Activated T-helper 1 cell treated with anti-CD3 and anti-CD28 coated beads, Interleukin-2, amount 50 U/mL, for 16 hours (primary cell): ENCODE measurements around the gene NR2F2.
A peak's percentile ranks its signal among the peaks of the same experiment; 100 is the strongest.

Experiments used
- DNase-seq, 2 donors: peaks; one replicate each; pipeline ENCODE4 v3.0.0-alpha.2; 2020; ENCODE audit warnings: low read depth in 1 of 2, low spot score in 1 of 2

NR2F2 gene

DNA sequence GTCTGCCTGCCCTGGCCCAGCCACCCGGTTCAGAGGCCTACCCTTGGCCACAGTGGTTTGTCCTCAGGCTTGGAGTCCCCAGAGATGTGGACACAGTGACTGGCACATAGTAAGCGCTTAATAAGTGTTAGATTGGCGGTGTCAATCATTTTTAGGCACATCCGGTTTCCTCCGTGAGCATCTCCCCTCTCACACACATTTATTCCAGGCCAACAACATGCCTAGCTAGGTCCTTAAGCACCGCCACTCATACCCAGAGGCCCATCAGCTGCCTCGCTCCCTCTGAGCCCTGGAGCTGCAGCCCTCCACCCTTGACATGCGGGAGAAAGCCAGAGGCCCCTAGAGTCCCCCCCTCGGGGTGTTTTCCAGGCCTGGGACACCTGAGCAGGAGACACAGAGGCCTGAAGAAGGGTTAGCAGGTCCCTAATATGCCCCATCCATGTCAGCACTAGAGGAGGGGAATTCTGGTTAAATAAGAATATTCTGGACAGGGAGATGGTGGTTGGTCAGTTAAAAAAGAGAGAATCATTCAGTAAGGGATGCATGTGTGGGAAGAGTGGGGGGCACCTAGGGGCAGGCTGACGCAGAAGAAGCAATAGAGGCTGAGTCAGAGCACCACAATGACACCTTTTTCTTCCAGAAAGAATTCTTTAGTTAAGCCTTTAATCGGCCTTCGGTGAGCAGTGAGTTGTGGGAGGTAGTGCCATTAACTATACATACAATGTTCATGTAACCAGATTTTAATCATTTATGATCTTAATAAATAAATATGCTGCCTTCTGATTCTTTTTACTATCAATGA, 22.3 kb downstream of the NR2F2 start:
- DNase-seq: no peak

DNA sequence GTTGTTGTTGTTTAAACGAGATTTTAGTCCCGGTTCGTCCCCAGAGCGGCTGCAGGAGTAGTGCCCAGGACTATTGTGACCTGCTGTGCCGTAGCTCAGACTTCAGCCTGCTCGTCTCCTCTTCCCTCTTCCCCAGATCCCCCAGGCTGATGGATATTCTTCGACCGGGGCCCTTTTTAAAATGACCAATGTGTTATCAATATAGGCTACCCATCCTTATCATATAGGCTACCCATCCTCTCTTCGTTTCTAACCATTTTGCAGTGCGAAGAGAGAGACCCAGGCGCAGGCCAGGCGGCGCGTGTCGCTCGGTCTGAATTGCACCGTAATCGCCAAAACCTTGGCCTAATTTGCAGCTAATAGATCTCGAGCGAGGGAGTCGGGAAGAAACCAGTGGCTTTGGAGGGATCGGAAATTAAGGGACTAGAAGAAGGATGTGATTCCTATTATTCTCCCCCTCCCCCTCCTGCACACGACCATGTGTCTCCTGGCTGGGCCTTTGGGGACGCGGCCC, 23.0 kb downstream of the NR2F2 start:
- no peak for DNase-seq

DNA sequence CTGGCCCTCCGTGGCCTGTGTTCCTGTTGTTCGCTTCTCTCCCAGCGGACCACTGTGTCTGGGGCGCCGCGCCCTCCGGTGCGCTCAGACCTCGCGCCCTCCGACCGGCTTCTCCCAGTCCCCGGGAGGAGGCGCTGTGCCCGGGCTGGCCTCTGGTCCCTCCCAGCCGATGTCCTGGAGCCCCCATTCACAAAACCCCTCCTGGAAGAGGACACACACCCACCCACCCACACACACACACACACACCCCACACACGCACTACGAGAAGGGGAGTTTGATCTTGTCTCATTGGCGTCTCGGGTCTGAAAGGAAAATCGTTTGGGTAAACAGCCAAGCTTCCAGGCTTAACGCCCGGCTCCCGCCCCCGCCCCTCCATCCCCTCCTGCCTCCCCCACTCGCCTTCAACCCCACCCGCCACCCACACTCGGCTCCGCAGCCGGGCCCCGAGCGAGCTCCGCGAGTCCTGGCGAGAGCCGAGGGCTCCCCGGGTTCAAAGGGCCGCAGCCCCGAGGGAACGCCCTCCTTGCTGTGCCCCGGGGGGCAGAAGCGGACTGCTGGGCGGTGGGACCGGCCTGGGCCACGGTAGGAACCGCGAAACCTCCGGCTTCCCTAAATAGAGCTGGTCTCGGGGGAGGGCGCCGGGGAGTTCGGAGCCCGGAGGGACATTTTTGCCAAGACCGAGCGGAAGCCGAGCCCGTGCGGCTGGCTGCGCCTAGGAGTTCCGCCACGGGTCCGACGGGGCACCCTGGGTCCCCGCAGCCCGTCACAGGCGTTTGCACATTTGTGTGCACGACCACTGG, 23.6 kb downstream of the NR2F2 start:
- no peak for DNase-seq

DNA sequence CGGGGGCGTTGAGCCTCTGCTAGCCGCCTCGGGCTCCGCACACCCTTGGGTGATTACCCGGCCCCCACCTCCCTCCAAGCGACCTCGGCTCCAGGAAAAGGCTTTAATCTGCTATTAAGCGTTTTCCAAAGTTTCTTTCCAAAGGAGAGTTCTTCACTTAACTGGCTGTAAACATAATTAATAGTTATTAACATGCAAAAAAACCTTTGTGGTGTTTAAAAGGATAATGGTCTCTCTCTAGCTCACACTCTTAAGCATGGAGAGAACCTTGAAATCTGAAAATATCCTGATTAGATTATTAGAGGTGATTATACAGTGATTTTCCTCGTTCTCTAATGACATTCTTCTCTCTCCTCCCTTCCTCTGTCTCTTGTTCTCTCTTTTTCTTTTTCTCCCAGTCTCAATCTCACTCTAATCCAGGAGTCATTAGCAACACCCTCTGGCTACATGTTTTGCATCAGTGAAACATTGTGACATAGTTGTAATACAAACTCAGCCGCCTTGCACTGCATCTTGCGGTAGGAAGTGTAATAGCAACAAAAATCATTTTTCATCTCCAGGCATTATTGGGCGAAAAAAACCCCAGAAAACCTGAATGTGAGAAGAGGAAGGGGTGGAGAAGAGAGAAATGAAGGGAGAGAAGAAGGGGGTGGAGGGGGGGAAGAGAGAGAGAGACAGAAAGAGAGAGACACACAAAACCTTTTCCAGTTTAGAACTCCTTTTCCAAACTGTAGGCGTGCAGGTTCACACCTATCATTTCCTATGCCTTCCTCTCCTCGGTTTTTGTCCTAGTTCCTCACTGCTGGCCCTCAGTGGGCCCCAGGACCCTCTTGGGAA, 24.4 kb downstream of the NR2F2 start:
- DNase-seq: no peak

DNA sequence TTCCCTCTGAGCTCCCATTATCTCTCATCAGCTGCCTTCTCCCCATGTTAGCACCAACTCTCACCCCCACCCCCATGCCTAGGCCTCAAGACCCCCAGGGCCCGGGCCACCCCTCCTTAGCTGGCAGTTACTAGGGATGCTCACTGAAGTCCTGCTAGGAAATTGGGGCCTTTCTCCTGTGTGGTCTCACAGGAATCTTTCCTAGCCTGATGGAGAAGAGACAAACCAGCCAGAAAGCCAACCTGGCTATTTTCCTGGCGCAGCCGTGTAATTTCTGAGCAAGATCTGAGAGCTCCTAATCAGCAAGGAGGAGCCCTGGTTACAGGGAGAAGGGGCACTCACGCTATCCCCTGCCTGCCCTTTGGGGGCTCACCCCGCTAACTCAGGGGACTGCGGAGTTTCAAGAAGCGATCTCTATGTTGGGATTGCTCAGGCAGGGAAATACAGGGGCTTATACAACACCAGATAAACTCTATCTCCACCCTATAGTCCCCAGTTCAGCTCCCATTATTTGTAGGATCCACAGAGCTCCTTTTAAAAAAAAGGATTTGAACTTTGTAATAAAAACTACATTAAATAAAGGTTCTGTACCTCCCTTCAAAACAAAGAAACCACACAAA, 25.2 kb downstream of the NR2F2 start:
- no peak for DNase-seq

DNA sequence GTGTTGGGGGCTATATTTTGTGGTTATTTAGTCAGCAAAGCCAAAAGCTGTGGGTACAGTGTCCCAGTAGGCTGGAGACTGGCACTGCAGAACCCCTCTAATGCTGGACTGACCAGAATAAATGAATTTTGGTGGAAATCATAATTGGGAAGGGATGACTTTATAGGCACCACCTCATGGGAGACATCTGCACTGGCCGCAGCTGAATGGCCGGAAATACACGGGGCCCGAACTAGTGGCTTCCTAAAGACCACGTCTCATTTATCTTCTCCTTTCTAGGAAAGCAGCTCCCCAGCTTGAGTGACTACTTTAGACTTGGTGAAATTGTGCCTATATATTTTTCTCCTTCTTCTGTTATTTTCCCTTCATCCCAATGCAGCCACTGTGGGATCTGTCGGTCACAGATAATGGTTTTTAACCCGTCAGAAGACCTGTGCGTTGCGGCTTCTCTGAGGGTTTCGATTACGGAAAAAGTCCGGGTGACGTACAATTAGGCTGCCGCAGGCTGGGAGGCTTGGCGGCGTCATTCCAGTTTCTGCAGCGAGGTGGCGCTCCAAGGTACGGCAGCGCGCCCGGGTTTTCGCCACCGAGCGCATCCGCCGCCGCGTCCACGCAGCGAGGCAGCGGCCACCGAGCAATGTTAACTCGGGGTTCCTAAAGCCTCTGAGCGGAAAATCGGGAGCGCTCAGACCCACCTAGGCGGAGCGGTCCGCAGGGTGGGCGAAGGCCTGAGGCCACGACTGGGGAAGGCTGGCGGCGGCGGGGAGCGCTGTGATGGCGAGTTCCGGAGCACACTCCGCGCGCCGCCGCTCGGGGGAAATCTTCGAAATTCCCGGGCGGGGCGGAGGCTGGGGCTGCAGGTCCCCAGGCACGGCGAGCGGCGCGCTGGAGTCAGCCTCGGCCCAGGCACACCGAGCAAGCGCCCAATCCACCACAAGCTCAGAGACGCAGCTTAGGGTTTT, 26.3 kb downstream of the NR2F2 start:
- DNase-seq: peak; percentile 17 to 22

DNA sequence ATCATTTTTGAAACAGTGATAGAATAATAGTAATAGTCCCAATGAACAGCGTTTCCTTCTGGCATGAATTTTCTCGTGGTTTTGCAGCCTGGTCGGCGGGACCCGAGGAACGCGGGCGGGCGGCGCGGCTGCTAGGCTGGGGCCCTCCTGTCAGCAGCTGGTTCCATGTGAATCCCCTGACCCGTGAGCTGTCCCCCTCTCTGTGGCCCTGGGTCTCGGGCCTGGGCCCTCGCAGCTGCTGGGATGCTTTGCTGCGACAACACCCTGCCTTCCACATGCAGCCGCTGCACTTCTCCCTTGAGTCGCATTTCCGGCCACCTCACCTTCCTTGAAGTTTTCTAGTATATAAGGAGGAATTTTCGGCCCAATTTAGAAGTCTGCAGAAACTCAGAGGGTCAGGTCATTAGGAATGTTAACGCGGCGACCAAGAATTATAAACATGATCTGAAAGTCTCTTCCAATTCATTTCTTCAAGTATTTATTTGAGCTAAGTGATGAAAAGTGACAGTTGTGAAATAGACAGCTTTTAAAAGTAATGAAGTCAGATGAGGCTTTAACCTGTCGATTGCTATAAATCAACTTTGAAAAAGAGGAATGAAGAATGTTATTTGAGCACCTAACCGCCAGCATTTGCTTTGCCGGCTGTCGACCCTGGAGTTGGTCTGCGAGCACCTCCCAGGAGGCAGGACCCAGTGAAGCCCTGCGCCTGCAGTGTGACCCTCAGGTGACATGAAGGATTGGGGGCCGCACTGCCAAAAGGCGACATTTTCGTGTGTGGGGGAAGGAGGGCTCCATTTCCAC, 27.7 kb downstream of the NR2F2 start:
- no peak for DNase-seq

DNA sequence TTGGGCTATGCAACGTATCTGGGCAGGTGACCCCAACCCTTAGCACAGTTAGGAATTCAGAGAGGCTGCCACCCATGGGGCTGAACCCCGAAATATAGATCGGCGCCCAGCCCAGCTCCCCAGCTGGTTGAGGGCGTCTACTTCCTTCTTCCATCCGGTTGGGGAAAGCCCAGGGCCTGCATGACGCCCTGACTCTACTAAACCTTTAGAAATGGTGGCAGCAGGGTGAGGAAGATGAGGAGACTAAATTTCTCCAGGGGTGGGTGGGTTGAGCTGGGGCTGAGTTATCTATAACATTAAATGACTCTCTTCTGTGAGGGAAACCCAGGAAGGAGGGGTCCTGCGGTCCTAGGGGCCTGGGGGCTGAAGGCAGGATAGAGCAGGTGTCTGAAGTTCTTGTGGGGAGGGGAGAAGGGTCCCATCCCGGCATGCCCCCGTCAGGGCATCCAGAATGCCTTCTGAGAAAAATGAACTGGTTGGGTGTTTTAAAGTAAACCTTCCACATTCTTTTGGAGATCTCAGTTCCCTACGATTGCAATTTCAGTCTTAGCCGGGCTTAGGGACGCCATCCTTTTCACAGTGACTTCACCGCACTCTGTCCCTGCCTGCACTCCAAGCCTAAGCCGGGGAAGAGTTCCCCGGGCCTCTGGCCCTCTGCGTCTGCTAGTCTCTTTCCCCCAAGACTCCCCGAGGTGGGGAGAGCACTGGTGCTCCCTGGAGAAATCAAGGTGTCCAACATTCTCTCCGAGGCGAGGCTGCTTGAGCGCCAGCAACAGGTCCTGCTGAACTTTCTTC, 28.5 kb downstream of the NR2F2 start:
- no peak for DNase-seq

DNA sequence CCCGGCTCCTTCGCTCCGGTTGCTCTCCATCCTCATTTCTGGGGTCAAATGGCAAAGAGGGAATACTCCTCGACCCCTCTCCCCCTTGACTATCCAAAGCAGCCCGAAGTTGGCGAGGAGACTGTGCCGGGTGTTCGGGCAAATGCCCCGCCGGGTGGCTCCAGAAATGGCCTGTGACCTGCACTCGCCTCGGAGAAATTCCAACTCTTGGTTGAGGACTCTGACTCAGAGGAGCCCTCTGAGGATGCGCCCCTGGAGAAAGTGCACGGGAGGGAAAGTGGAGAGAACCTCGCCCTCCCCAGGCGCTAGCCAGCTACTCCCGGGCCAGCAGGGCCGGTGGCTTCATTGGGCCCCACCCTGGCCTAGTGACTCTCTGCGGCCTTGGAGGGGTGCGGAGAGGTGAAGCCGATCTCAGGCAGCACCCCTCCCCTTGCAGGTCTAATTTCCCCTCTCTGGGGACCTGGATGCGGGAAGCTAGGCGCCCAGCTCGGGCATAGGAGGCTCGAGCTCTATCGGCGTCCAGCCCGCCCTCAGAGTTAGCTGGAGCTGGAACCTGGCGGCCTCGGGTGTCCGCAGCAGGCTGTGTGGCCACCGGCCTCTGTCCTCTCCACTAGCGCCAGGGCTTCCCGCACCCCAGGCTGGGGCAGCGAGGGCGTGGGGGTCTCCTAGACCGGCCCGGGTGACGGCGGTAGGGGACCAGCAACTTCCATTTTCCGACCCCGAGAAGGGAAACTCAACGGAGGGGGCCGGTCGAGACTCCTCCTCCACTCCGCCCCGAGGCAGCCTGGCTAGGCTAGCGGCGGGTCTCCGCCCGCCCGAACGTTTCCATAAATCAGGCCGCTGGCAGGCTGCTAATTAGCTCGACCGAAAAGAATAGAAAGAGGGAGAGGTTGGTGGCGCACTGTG, 29.4 kb downstream of the NR2F2 start:
- DNase-seq: no peak

DNA sequence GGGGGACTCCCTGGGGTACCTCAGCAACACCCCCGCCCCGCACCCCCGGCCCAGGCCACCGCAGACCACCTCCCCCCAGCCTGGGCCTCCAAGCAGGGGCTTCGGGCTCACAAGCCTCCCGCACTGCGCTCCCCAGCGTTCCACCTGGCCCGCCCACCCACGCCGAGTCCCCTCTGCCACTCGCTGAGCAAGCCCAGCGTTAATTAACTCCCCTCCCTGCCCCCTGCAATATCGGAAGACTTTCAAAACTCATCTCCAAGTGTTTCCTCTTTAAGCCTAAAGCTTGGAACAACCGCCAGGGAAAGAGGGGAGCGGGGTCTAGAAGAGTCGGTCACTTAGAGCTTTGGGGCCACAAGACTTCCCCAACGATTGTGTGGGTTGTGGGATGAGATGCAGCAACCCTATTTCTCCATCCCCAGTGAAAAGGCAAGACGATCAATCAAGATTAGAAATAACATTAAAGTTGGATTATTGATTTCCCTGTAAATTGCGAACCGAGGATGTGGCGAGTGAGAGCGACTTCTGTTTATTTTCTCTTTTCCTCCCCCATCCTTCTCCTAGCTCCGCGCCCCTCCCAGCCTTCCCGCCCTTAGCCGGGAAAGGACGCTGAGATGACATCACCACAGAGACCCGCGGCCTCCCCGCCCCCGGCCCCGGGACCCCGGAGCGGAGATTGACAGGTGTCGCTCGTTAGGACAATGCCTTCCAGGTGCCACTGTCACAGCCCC, 30.2 kb downstream of the NR2F2 start:
- no peak for DNase-seq

DNA sequence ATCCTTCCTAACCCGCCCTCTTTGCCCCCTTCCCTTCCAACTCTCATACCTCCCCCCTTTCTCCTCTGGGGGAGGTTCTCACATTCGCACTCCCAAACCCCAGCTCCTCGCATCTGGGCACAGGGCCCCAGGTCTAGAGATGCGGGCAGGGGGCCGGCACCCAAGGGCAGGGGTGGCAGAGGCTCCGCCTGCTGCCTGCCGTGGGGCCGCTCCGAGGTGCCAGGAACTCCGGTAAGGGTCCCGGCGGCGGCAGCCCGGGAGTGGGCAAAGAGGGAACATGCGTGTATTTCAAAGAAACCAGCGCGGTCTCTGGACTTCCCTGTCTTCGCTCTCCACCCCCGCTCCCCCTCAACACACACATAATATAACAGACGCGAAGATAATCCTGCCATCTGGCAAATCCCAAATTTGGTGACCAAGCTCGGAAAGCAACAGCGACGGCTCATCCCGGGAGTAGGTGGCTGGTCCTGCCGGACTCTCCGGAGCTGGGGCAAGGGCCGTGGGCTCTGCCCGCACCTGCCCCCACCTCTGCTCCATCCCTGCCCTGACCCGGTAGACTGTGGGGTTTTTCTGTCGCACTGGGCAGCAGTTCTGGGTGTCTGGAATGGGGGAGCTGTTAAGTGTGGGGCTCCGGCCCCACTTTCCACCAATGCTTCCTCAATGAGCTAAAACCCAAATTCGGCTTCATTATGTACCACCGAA, 31.0 kb downstream of the NR2F2 start:
- DNase-seq: no peak

DNA sequence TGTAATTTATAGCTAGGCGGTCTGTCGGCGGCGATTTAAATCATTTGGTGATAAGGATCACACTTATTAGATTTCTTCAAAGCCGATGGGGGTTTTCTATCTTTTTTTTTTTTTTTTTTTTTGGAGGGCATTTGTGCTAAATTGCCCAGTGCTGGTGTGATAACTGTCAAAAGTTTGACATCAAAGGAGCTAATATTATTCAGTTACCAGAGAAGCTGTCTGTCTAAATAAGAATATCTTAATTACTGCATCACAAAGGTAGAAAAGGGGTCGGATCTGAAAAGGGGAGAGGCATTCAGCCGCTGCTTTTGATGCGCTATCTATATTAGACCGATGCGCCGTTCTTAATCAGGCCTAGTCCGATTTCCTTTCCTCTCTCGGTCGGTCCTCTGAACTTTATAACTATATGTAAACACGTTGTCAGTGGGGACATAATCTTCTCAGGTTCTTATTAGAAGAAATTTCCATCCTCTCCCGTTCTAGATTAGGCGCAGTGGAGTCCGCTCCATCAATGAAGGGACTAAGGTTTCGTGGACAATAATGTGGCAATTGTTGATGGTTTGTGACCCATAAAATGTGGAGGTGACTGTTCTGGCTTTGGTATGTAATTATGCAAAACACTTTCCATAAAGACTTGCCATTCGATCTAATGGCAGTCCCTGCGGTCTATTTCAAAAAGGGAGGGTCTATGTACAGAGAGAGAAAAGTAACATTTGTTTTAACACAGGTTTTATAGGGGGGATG, 31.7 kb downstream of the NR2F2 start:
- no peak for DNase-seq

DNA sequence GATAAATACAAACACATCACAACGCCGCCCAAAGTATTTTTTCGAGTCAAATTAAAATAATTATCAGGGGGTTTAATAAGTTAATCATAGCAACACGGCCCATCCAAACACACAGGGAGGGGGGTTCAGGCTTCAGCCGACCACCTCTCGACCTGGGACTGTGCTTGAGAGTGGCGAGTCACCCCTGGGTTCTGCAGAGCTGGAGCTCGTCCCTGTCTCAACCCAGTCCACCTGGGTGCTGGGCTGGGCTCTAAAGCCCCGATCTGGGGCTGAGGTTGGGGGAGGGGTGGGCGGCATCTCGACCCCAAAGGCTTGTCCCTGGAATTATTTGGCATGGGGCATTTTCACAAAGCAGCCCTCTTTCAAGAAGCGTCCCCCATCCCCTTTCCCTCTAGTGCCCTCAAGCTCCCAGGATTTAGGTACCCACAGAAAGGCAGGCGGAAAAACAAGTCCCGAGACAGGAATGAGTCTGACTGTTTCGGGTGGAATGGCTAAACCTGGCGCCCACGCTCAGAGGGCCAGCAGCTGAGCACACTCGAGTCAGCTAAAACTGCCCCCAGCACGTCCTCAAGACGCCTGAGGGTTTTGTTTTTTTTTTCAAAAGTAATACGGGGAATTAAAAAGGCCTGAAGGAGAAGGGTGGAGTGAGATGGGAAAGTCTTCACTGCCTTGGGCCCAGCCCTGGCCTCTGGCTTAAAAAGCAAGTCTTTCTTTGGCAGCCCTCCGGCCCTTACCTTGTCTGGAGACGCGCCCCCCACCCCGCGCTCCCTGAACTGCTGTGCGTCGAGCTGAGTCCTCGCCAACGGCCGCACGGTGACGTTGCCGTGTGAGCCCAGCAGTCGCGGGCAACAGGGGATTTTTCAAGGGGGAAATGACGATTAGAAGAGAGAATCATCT, 32.5 kb downstream of the NR2F2 start:
- no peak for DNase-seq

DNA sequence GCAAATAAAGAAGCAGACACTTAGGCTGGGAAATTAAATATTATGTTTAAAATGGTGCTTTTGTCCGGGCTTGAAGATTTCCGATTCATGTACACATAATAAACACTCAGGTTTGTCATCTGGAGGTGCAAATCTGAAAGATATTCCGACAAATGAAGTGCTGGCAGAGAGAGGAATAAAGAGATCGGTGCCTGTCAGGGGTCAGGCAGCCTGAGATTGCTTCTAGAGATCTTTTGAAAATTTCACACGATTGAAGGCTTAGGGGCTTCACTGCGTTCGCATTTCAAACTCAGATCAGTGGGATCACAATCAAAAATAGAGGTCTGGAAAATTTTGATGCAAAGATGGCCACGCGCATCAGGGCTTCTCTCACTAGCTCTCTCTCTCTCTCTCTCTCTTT, 33.2 kb downstream of the NR2F2 start:
- DNase-seq: no peak
